22Rv1 (cell line): ENCODE data around the gene FRS3.

Source experiments
- CTCF ChIP-seq: fragments of 450-650 bp; IDR thresholded peaks from 2 replicates; pipeline ENCODE4 v1.5.1; 2017; ENCODE audit warnings: mild to moderate bottlenecking
- ZFX ChIP-seq: fragments of 450-650 bp; IDR thresholded peaks from 2 replicates; pipeline ENCODE4 v1.6.1; 2017; ENCODE audit warnings: antibody characterized with exemption, borderline replicate concordance

- TF ChIP-seq CTCF (no peak), ZFX (no peak)
These were observed 9.7 kb upstream of the FRS3 start for GRCh38 chr6:41789390-41789724.
